KBM-7 (cell line): ENCODE results near the gene PTPRT.

Source experiments
- DNase-seq: peaks from one replicate; pipeline ENCODE4 v3.0.0-alpha.2; 2015
- in situ Hi-C: fragments of 300-500 bp; cut with MboI; formaldehyde crosslinking; loops from 2 replicates; pipeline ENCODE4 v1.14.3; 2020; ENCODE audit warnings: low sequenced_read_pairs, low pct_unique_long_range_greater_than_20kb, mixed read lengths

The PTPRT gene

DNA sequence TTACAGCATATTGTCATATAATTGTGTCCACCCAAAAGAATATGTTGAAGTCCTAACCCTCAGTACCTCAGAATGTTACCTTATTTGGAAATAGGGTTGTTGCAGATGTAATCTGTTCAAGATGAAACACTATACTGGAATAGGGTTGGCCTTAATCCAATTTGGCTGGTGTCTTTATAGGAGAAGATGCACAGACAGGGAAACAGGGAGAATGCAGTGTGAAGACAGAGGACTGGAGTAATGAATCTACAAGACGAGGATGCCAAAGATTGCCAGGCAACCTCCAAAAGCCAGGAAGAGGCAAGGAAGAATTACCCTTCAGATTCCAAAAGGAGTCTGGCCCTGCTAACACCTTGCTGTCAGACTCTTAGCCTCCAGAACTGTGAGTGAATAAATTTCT is 482.9 kb downstream of the PTPRT start:
- in situ Hi-C loops = loop anchor here (25.0 kb wide), 1 partner anchor 106 kb away; no protein-coding TSS in a partner anchor
- DNase-seq = no peak

DNA sequence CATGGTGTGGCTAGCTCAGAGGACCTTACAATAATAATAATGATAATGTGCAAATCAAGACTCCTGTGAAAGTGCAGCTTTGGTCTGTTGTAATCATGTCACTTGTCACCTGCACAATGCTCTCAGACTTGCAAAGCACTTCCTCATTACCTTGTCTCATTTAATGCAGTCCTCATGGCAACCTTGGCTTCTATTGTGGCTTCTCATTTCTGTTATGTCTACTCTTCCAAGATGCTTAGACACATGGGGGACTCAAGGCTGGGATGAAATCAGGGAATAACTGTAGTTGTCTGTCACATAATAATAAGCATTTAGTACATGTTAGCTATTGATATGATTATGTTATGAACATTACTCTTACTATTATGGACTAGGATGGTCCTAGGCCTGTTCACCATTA is 484.2 kb downstream of the PTPRT start:
- in situ Hi-C loops = loop anchor here (25.0 kb wide), 1 partner anchor 107 kb away; no protein-coding TSS in a partner anchor
- DNase-seq = no peak

DNA sequence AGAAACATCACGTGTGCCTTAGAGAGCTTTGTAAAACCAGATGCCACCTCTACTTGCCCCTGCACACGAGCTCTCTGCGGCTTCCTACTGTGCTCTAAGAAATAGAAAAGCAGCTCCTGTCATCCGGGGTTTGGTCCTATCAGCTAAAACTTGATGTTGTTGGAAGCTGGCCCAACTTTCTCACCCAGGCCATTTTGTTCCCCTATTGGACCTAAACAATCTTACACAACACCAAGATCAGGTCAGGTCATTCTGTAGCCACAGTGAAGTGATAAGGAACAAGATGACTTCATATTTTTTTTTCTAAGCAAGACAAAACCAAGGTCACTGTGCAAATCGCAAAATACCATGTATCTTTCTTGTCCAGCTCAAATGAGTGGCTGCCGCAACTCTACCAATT is 486.0 kb downstream of the PTPRT start:
- no peak for DNase-seq
- in situ Hi-C loops = loop anchor here (25.0 kb wide), 1 partner anchor 109 kb away; no protein-coding TSS in a partner anchor

- in situ Hi-C loops = loop anchor here (25.0 kb wide), 1 partner anchor 110 kb away; no protein-coding TSS in a partner anchor
- DNase-seq = peak; percentile 4
These were observed 487.8 kb downstream of the PTPRT start for GRCh38 chr20:42701948-42702347.

DNA sequence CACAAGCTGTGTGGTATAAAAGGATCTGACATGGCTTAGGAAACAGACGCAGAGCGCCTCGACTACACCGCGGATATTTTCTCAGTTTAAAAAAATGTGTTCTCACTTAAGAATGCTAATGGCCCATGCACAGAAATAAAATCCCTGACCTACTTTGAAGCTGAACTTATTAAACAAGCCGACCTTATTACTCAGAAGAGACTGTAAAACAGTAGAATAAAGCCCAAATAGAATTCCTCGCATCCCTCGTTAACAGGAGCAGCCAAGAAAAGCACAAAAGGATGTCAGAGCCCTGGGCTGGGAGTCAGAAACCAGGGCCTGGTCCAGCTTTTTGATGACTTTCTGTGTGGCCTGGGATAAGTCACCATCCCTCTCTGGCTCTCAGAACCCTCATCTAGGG is 489.3 kb downstream of the PTPRT start:
- in situ Hi-C loops = loop anchor here (25.0 kb wide), 1 partner anchor 112 kb away; no protein-coding TSS in a partner anchor
- DNase-seq = no peak

DNA sequence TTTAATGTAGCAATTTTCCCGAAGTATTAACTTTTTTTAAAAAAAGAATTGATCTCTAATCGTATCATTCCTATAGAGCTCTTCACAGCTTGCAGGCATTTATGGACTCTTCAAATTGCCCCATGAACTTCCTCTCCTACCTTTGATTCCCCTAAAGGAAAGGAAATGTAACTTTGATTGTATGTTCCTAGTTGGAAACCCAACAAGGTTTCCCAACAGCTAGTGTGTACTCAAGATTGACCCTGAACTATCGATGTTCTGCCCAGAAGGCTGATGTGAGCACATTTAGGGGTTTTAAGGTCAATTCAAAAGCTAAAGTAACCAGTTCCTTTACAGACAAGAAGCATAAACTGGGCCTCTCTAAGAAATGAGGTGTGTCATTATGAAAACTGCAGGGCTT is 491.7 kb downstream of the PTPRT start:
- DNase-seq = no peak
- in situ Hi-C loops = no loop called here

- in situ Hi-C loops = no loop called here
These were observed 498.8 kb downstream of the PTPRT start for GRCh38 chr20:42690842-42691437.

GRCh38 chr20:42688576-42688975 is 501.1 kb downstream of the PTPRT start:
- in situ Hi-C loops = no loop called here
- no peak for DNase-seq

More at GRCh38 chr20:42690842-42691437, 498.8 kb downstream of the PTPRT start:
- DNase-seq = no peak

DNA sequence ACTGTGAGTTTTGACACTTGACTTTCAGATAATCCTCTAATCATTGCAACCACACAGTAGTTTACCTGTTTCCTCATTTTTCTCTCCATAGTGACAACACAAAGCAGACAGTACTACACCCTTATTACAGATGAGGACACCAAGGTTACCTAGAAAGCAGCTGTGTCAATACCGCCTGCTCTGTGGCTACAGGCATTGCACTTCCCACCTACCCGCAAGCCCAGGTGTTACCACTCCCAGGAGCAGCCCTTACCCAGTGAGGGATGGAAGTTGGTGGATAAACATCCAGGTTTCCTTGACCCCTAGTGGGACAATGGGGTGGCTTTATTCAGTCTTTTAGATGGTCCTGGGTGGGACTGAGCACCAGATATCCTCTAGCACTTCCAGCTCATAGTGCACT is 503.6 kb downstream of the PTPRT start:
- in situ Hi-C loops = no loop called here
- DNase-seq = no peak

- in situ Hi-C loops = no loop called here
These were observed 510.8 kb downstream of the PTPRT start for GRCh38 chr20:42678895-42679294.

DNA sequence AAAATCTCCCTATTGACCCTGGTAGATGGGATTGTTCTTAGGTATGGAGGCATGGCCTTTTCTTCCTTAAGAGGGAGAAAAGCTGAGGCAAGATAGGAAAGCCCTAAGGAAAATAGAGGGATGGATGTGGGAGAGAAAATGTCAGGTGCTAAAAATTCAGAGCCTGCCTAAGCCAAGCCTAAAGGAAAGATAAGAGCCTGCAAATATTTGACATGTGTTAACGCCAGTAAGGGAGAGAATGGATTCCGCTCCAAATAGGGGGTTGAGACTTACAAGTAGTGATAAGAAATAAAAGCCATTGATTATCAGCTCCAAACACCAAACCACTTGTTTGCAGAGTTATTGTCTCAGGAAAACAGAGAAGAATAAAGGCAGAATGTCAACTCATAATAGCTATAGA is 533.6 kb downstream of the PTPRT start:
- in situ Hi-C loops = no loop called here
- no peak for DNase-seq

More at GRCh38 chr20:42678895-42679294, 510.8 kb downstream of the PTPRT start:
- DNase-seq = no peak

GRCh38 chr20:42652266-42652665 is 537.4 kb downstream of the PTPRT start:
- DNase-seq = no peak
- in situ Hi-C loops = no loop called here

DNA sequence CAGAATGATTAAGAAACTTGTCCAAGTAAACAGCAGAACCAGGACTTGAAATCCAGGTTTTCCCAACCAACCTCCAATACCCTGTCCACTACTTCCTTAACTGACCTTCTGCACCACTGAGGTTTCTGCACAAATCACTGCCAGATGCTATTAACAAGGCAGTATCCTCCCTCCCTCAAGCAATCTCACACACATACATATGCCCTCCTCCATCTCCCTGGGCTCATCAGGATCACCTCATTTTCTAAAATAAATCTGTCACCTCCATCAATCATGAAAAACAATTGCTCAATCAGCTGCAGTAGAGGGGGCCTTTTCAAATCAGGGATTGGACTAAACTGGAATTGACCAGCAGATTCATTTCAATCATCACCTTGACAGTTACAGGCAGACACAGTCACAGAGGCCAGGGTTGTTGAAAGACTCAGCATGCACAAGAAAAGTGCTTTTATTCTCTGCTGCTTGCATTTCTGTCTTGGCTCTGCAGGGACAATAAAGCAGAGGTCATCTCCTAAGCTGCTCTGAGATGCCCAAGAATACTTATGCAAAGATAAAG is 539.4 kb downstream of the PTPRT start:
- in situ Hi-C loops = no loop called here
- DNase-seq = no peak

- DNase-seq = no peak
- in situ Hi-C loops = no loop called here
These were observed 540.0 kb downstream of the PTPRT start for GRCh38 chr20:42649748-42650147.

GRCh38 chr20:42646250-42646649 is 543.5 kb downstream of the PTPRT start:
- DNase-seq = no peak

DNA sequence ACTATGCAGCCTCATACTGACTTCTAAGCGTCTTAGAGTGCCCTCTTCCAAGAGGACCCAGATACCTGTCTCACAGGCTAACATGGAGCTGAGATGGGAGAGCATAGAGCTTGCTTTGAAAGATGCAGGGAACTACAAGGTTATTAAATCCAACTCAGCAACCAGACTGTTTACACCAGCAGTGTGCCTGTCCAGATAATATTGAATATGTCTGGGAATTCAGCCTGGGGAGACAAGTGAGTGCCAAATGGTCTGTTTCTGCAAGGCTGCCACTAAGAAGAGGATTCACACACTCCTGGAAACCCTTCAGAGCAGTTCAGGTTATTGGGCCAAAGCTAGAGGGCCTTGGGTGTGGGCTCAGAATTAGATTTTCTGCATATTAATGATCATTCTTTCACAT is 547.8 kb downstream of the PTPRT start:
- in situ Hi-C loops = no loop called here

More at GRCh38 chr20:42646250-42646649, 543.5 kb downstream of the PTPRT start:
- in situ Hi-C loops = no loop called here

GRCh38 chr20:42639140-42639539 is 550.6 kb downstream of the PTPRT start:
- in situ Hi-C loops = no loop called here
- no peak for DNase-seq

More for the DNA sequence above, 547.8 kb downstream of the PTPRT start:
- no peak for DNase-seq

GRCh38 chr20:42635699-42636411 is 553.9 kb downstream of the PTPRT start:
- in situ Hi-C loops = no loop called here
- no peak for DNase-seq

DNA sequence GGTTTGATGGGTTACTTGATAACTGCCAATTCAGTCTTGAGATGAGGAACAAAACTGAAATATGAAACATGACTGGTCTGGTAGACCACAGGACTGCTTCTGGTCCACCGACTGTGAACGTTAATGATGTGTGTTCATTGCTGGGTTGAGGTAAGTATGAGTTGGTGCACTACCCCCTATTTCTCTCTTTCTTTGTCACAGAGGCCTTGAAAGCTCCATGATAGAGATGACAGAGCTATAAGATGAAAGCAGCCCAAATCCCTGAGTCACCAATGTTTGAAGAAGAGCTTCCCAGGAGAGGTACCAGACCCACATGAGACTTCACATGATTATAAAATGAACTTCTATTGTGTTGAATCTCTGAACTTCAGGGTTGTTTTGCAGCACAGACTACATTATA is 555.5 kb downstream of the PTPRT start:
- in situ Hi-C loops = no loop called here
- peak; percentile 7 for DNase-seq

DNA sequence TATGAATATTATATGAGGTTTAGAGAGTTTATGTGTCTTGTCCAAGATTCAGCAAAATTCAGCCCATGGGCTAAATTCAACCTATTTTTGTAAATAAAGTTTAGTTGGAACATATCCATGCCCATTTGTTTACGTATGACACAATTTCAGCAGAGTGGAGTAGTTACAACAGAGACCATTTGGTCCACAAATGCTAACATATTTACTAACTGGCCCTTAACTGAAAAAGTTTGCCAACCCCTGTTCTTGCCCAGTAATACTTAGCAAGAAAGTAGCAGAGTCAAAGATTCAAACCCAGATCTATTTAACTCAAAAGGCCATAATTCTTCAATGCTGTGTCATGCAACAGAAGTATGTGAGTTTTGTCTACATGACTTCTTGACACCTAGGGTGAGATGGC is 561.0 kb downstream of the PTPRT start:
- no peak for DNase-seq
- in situ Hi-C loops = no loop called here
